Subcutaneous adipose tissue (tissue), 4 donors: ENCODE data around the gene CORO2B. TPM values are rescaled to one million over a fixed set of nuclear protein-coding genes. Genes with fewer than 3 reads are reported as not detected.

Source experiments
- total RNA-seq, 4 donors: library from RNA; depleted of rRNA; stranded (reverse); fragments of >200 nt; gene quantifications; one replicate each; pipeline ENCODE4 v1.1.0, GENCODE V29; 2016
- TF ChIP-seq, protein P1 (sequence below): fragments of 450-650 bp; IDR thresholded peaks from one replicate; pipeline ENCODE4 v1.5.1; 2016; ENCODE audit warnings: low read depth, mild to moderate bottlenecking, control low read depth, antibody characterized with exemption, moderate library complexity

CORO2B gene
- total RNA-seq, 4 donors from 2014 or later = 5.4 to 15.3 (median 9.7) TPM

DNA sequence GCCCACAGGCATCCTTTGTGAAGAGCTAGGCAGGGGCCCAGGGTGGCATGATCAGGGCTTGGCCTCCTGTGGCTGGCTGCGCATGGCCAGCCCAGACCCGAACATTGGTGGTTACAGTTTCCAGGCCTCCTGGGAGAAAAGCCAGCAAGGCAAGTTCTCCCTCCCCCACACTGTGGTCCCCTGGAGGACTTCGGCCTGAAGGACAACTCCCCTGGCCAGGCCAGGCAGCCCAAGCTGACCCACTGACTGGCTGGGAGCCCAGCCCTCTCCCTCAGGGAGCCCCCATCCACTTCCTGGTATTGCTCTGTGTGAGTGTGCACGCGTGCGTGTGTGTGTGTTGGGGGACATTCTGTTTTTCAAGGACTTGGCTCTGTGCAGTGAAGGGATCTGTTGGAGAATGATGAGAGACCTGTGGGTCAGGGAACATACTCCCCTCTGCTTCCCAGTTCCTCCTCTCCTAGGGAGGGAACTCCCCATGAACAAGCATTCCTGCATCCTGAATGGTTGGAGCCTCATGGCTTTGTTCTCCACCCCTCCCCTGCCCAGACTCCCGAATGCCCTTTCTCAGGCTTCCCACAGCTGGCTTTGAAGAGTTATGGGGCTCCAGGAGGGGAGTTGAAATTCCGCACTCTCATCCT is 29.5 kb downstream of the CORO2B start:
- TF ChIP-seq, protein P1, sequence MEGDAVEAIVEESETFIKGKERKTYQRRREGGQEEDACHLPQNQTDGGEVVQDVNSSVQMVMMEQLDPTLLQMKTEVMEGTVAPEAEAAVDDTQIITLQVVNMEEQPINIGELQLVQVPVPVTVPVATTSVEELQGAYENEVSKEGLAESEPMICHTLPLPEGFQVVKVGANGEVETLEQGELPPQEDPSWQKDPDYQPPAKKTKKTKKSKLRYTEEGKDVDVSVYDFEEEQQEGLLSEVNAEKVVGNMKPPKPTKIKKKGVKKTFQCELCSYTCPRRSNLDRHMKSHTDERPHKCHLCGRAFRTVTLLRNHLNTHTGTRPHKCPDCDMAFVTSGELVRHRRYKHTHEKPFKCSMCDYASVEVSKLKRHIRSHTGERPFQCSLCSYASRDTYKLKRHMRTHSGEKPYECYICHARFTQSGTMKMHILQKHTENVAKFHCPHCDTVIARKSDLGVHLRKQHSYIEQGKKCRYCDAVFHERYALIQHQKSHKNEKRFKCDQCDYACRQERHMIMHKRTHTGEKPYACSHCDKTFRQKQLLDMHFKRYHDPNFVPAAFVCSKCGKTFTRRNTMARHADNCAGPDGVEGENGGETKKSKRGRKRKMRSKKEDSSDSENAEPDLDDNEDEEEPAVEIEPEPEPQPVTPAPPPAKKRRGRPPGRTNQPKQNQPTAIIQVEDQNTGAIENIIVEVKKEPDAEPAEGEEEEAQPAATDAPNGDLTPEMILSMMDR = no peak

DNA sequence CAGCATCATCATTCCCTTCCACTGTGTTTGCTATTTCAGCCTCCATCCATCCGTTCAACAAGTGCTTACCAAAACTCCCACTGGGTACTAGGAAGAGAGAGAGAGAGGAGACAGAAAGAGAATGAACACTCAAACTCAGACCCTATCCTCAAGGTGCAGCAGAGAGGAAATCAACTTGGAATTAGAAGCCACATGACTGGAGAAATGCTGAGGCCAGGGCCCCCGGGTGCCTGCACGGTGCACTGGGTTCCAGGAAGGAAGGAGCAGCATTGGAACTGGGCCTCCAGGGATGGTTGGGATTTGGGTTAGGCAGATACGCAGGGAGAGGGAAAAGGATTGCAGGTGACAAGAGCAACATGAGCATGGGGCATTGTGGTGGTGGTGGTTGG is 30.0 kb downstream of the CORO2B start:
- TF ChIP-seq, protein P1 = no peak

- TF ChIP-seq, protein P1 = no peak
Measured at GRCh38 chr15:68609629-68610028, 30.8 kb downstream of the CORO2B start.

- TF ChIP-seq, protein P1 = no peak
Measured at GRCh38 chr15:68610825-68611224, 32.0 kb downstream of the CORO2B start.

GRCh38 chr15:68612503-68612902 is 33.7 kb downstream of the CORO2B start:
- TF ChIP-seq, protein P1 = no peak

DNA sequence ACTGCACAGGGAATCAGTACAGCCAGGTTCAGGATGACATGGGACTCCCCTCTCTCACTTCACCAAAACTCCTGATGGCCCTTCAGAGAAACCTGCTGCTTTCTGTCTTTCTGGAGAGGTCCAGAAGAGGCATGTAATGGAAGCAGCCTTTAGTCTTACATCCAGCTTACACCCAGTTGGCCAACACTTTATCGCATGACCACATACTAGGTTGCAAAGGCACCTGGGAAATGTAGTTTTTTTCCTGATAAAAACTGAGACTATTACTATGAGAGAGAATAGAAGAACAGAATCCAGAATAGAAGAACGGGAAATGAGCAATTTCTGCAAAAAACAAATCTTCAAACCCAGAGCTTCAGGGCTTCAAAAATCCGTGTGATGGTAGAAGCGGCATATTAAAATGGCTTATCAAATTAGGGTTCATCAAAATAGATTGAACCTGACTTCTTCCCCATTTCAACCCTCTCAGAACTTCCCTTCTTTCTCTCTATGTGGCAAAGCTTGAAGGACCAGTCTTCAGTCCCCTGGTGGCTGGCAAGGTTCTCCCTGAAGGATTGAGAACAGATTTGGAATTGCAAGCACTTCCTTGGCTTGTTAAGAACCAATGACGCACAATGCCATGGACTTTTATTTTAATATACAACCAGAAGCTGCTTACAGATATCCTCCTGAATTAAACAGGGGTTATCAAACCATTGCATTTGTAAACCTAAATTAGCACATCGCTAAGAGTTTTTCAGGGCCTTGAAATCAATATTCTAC is 34.4 kb downstream of the CORO2B start:
- TF ChIP-seq, protein P1 = no peak

- TF ChIP-seq, protein P1 = no peak
Measured at GRCh38 chr15:68614286-68615035, 35.7 kb downstream of the CORO2B start.
